ENCODE data around the gene RASL11A.
A peak's percentile ranks its signal among the peaks of the same experiment; 100 is the strongest.
"Not testable (repeated sequence)": the region's sequence is repeated elsewhere in the genome, so short reads cannot be mapped to it uniquely, and the experiment has no call there.

RASL11A gene, protein sequence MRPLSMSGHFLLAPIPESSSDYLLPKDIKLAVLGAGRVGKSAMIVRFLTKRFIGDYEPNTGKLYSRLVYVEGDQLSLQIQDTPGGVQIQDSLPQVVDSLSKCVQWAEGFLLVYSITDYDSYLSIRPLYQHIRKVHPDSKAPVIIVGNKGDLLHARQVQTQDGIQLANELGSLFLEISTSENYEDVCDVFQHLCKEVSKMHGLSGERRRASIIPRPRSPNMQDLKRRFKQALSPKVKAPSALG

DNA sequence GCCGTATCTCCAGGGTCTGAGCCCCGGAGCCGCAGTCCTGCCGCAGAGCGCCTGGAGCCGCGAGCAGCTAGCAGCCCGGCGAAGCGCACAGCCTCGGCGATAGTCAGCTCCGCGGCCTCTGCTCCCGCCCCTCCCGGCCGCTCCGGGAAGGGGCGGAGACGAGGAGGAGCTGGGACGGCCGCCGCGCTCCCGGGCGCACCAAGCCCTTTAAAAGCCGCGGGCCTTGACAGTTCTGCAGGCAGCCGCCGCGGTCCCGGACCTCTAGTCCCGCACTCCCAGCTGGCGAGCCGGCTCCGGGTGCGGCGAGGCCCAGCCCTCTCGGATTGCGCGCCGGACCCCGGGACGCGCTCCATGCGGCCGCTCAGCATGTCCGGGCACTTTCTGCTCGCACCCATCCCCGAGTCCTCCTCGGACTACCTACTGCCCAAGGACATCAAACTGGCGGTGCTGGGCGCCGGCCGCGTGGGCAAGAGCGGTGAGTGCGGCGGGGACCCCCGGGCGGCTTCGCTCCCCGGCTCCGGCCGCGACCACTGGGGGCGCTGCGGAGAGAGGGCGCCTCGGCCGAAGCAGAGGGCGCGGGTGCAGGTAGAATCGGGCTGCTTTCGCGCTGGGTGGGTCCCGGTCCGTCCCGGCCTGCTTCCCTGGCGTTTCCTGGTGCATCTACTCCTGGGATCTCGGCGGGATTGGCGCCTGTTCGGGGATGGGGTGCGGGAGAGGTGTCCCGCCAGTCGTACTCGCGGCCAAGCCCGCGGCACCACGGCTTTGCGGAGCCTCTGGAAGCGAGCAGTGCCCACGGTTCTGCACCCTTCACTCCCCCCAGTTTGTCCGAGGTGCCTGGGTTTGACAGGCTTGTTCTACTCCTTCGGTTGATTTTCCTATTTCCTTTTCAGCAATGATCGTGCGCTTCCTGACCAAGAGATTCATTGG lies at the start of gene RASL11A:
Gene RASL11A, plus strand, starts transcription at position 237 of the 927 bp plus-strand sequence. Its CDS starts 115 bp downstream, at position 352.
- DNase-seq (ENCODE audit: low read depth): peak; percentile 57

DNA sequence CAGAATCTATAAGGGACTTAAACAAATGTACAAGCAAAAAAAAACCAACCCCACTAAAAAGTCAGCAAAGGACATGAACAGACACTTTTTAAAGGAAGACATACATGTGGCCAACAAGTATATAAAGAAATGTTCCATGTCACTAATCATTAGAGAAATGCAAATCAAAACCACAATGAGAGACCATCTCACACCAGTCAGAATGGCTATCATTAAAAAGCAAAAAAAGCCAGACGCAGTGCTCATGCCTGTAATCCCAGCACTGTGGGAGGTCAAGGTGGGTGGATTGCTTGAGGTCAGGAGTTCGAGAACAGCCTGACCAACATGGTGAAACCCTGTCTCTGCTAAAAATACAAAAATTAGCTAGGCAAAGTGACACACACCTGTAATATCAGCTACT lies 48.5 kb upstream of the RASL11A start:
- not testable (repeated sequence) for DNase-seq (ENCODE audit: low read depth)

DNA sequence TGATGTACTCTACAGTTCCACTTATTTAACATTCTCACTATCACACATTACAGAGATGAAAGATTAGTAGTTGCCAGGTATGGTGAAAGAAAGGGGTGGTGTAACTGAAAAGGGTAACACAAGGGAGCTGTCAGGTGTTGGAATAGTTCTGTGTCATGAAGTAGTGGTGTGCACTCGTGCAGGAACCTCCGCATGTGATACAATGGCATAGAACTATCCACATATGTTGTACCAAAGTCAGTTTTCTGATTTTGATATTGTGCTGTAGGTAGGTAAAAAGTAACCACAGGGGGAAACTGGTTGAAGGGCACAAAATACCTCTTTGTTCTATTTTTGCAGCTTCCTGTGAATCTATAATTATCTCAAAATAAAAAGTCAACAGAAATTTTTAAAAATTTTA lies 43.6 kb upstream of the RASL11A start:
- no peak for DNase-seq (ENCODE audit: low read depth)

DNA sequence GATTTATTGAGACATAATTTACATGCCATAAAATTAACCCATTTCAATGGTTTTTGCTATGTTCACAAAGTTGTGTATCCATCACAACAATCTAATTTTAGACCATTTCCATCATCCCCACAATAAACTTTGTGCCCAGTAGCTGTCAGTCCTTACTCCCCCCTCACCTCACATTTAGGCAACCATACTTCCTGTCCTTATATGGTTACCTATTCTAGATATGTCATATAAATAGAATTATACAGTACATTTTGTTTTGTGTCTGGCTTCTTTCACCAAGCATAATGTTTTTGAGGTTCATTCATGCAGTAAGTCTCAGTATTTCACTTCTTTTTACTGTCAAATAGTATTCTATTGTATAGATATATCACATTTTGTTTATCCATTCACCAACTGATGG lies 42.5 kb upstream of the RASL11A start:
- no peak for DNase-seq (ENCODE audit: low read depth)

DNA sequence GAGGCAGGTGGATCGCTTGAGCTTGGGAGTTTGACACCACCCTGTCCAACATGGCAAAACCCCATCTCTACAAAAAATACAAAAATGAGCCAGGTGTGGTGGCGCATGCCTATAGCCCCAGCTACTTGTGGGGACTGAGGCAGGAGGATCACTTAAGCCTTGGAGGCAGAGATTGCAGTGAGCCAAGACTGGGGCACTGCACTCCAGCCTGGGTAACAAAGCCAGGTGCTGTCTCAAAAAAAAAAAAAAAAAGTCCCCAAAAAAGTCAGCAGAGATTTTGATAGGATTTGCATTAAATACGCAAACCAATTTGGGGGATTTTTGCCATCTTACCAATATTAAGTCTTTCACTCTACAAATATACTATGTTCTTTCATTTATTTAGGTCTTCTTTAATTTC lies 41.0 kb upstream of the RASL11A start:
- no peak for DNase-seq (ENCODE audit: low read depth)

DNA sequence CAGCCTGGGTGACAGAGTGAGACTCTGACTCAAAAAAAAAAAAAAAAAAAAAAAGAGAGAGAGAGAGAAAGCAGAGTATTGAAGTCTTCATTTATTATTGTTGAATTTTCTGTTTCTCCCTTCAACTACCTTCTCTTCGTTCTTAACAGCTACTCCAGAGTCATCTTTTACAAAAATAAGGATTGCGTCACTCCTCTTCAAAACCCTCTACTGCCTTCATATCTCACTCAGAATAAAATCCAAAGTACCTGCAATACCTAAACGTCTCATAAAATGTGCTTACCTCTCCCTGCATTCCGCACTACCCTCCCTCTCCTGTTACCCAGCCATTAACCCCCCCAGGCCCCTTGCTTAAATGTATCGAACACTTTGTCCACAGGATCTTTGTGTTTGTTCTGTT lies 36.7 kb upstream of the RASL11A start:
- no peak for DNase-seq (ENCODE audit: low read depth)

DNA sequence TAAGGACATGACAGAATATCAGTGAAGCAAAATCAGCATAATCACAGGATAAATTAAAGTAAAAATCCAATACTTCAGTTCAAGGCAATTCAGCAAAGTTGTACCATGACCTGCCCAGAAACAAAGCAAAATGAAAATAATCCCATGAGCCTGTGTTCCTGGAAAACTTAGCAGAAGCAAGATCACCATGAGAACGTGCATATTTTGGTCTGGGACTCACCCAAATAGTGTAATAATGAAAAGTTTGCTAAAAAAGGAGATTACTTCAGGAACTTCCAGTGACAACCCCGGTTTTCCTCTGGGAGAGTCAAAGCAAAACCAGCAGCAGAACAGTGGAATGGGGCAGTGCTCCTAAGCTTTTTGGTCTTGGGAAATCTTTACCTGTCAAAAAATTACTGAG lies 34.2 kb upstream of the RASL11A start:
- DNase-seq (ENCODE audit: low read depth): no peak

DNA sequence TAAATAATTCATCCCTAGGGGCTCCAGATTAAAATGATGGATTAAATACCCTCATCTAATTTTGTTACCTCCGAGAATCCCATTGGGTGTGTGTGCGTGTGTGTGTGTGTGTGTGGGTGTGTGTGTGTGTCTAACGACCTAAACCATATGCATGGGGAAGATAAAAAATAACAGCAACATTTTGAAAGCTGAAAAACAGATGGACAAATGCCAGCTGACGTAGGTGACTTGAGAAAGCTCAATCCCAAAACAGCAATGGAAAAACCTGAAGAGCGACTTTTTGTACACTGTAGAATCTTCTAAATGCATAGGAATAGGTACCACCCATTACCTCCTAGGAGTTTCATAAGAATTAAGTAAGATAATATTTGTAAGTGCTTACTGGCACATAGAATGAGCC lies 27.9 kb upstream of the RASL11A start:
- no peak for DNase-seq (ENCODE audit: low read depth)

DNA sequence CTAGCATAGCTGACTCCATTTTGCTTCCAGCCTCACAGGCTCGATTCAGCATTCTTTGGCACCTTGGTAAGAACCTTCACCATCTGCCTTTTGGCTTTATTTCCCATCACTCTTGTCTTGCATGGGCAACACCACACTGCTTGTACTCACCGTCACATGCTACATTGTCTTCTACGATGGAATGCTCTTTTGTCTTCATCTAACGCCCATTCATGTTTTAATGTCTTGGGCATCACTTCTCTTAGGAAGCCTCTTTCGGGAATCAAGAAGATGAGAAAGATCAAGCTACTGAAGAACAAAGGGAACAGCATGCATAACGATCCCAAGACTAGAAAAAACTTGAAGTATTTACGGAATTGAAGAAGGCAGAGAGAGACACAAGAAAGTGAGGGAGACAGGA lies 25.0 kb upstream of the RASL11A start:
- DNase-seq (ENCODE audit: low read depth): no peak

DNA sequence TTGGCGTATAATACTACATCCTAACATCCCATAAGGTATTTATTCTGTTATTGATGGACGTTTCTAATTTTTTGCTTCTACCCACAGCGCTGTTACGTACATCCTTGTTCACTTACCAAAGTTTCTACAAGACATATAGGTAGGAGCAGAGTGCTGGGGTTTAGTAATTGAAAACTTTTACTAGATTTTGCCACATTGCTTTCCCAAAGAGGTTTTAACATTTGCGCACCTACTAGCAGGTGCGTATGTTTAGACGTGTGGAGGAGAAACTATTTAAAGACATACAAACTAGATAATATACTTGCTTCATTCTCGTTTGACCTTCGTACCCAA lies 19.8 kb upstream of the RASL11A start:
- DNase-seq (ENCODE audit: low read depth): no peak

DNA sequence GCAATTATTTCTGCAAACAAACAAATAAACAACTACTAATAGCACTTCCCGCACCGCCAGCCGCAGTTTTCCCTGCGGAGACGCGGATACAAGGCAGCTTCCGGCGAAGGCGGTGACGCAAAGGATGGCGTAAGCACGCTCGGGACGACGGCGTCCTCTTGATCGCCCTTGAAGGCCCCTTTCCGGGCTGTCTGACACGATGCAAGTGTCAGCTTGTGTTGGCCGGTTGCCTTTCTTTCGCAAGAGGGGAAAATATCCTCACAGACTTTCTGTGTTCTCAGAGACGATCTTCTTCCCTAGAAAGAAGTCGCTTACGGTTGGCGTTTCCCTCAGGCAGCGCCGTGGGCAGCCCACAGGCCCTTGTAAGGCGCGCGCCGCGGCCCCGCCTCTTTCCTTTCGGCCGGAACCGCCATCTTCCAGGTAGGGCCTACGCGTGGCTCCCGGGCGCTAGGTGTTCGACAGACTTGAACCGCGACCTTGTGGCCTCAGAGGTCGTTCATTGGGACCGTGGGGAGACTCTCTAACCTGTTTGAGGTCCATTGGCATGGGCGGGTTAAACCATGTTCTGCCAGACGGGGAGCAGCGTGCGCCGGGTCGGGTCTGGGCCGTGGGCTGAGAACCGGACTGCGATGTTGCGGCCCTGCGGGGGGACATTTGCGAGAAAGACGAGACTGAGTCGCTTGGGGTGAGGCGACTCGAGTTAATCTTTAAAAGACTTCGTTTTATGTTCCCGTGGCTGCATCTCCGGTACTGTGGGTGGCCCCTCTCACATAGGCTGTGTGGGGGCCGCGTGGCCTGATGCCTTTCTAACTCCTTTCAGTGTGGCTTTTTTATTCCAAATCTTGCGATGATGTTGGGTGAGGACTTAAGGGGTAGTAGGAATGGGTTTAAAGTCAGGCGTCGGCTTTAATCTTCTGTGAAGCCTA lies 19.2 kb upstream of the RASL11A start, which contains the start of gene RPL21:
Gene RPL21, plus strand, starts transcription at position 393 of the 926 bp plus-strand sequence. CDS start 2,219 bp downstream, outside the sequence.
- peak; percentile 85 for DNase-seq (ENCODE audit: low read depth)

DNA sequence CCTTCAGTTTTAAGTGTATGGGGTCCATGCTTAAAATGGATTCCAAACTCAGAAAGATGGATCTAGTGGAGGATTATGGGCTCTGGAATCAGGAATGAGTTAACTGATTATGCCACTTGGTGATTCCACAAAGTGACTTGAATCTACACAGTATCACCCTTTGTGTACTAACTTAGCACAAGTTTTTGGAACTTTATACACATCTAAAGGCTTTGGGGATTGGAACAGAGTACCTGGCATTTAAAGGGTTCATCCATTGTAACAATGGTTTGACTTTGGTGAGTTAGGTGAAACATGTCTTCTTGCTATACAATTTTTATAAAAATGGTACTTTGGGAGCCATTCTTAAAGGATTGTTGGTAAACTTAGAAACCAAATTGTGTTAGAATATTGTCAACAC lies 18.2 kb upstream of the RASL11A start:
- DNase-seq (ENCODE audit: low read depth): no peak

DNA sequence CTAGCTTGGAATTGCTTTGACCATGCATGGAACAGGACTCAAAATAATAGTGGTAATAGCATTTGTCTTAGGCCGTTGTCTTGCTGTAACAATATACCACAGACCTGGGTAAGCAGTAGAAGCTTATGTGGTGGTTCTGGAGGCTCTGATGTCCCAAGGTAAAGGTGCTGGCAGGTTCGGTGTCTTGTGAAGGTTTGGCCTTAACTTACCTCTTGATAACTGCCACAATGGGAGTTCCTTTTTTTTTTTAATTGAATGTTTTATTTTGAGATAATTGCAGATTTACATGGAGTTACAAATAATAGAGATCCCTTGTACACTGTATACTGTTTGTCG lies 13.4 kb upstream of the RASL11A start:
- no peak for DNase-seq (ENCODE audit: low read depth)

DNA sequence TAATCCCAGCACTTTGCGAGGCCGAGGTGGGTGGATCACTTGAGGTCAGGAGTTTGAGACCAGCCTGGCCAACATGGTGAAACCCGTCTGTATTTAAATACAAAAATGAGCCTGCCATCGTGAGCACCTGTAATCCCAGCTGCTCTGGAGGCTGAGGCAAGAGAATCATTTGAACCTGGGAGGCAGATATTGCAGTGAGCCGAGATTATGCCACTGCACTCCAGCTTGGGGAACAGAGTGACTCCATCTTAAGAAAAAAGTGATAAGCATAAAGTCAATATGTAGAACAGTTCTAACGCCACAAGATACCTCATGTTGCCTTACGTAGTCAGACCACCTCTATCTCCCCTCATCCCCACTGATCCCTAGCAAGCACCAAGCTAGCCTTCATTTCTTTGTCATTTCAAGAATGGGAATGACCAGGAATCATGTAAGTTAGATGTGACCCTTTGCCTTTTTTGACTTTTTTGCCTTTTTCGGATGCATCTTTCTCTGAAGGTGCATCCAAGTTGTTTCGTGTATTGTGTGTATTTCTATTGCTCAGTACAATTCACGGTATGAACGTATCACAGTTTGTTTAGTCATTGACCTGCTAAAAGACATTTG lies 12.9 kb upstream of the RASL11A start:
- DNase-seq (ENCODE audit: low read depth): no peak

DNA sequence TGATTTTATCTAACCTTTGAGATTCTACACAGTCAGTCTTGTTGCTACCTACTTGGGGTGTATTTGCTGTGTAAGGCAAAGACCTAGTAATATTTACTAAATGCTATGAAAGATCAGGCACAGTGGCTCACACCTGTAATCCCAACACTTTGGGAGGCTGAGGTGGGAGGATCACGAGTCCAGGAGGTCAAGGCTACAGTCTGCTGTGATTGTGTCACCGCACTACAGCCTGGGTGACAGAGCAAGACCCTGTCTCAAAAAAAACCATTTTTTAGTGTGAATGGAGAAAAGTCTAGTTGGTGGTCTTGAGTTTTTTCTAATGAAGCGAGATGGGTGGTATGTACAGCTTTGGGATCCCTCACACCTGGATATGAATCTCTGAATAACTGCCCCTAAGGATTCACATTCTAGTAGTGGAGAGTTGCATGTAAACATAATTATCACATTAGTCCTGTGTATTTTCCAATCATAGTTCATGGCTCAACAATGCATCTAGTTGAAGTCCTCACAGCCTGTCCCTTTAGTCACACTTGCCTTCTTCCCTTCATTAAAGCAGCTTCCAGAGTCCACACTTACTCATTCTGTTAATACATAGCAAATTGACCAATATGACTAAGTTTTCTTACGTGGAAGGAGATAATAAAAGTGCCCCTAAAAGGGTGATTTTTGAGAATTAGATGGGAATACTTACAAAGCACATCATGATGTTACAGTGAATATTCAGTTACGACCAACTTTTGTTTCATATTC lies 11.8 kb upstream of the RASL11A start:
- no peak for DNase-seq (ENCODE audit: low read depth)

DNA sequence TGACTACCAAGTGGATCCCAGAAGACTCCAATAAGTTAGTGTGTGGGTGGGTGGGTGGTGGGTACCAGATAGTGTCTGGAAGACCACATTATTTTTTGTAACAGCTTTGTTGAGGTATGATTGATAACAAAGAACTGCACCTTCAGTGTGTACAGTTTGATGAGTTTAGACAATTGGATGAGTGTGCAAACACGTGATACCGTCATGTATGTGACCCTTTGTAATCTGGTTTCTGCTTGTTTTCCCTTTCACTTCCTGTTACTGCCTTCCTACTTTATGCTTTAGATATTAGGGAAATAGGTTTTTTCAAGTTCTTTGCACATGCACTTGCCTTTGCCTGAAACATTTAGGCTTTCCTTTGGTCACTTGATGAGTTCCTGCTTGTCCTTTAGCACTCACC lies 10.8 kb upstream of the RASL11A start:
- DNase-seq (ENCODE audit: low read depth): no peak

DNA sequence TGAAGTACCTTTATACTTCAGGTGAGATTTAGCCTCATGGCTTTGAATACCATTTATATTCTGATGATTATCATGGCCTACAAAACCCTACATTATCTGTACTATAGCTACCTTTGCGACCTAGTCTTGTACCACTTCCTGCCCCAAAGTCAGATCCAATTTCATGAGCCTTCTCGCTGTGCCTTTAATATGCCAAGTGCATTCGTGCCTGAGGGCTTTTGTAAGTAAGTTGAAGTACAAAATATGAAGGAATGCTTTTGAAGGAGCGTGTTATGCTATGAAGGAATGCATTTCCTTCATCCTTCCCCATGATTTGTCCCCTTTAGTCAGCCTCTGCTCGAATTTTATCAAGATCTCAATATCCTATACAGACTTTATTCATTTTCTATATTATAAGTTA lies 9.2 kb upstream of the RASL11A start:
- no peak for DNase-seq (ENCODE audit: low read depth)

DNA sequence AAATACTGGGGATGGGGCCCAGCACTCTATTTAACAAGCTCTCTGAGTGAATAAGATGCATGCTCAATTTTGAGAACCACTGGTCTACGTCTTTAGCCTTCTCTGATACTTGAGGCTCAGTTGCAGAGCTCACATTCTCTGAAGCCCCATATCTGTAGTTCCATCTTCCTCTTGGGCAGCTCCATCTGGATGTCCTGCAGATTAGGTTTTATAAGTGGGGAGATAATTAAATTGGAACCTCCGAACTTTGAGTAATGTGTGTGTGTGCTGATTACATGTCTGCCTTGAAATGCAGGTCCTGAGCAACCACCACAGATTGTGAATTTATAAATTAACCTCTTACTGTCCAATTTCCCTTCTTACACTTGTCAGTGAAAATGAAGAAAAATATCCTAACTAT lies 7.2 kb upstream of the RASL11A start:
- DNase-seq (ENCODE audit: low read depth): no peak

DNA sequence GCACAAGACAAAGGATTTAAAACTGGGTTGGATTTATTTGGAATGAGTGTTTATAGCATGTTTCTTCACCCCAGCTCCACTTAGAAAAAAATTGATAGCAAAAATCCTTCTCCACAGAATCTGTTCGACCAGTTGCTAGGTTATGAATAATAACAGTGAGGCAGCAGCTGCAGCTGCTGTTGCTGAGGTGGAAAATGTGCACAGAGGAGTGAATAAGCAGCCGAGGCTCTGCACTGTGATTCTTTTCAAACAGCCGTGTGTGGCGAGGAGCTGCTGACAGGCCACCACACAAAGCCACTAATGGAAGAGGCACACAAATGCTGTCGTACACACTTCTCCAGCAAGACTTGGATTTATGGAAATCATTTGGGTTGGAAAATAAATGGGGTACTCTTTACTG lies 6.4 kb upstream of the RASL11A start:
- no peak for DNase-seq (ENCODE audit: low read depth)

DNA sequence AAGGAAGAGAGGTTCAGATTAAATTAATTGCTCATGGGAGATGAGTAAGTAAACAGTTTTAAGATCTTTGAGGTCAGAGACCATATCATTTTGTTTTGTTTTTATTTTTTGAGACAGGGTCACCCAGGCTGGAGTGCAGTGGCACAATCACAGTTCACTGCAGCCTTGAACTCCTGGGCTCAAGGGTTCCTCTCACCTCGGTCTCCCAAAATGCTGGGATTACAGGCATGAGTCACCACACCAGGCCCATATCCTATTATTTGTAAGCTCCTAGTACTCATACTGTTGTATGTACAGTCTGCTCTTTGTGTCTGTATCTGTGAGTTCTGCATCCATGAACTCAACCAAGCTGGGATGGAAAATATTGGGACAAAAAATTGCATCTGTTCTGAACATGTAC lies 6.0 kb upstream of the RASL11A start:
- no peak for DNase-seq (ENCODE audit: low read depth)

DNA sequence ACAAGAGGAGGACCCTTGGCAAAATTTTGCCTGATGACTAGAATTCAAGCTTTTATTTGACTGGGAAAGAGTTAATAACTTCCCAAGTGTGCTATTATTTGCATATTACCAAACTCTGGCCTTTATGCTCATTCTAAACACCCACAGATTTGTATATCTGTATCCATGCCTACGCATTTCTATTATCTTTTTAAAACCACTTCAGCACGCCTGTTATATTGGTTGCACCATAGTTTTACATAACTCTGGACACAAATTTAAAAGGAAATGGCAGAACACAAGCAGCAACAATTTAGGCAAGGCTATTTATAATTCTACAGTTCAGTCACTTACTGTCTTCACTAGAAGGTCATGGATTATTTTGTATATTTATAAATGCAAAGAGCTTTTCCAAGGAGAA lies 3.7 kb upstream of the RASL11A start:
- no peak for DNase-seq (ENCODE audit: low read depth)
